ENCODE results near the gene DHX34. TPM values are rescaled to one million over a fixed set of nuclear protein-coding genes. Genes with fewer than 3 reads are reported as not detected.
A peak's percentile ranks its signal among the peaks of the same experiment; 100 is the strongest.

DHX34 gene
- total RNA-seq, 1 donor, result 12.7 TPM

- Histone ChIP-seq H3K4me2 (ENCODE audit: insufficient read depth, low read length) (peak within 1 kb of the TSS; percentile 40), H3K9me3 (ENCODE audit: low read depth, low read length) (no peaks in the 10 kb centered on the region), H3K27me3 (ENCODE audit: insufficient read depth, low read length) (no peaks in the 10 kb centered on the region), H4K20me1 (ENCODE audit: insufficient read depth, low read length) (no peaks in the 10 kb centered on the region), H3K36me3 (ENCODE audit: insufficient read depth, low read length) (no peaks in the 10 kb centered on the region), H3K79me2 (ENCODE audit: insufficient read depth, low read length) (no peaks in the 10 kb centered on the region), H3K27ac (ENCODE audit: low read depth, low read length) (no peak within 1 kb of the TSS), H3K4me3 (ENCODE audit: insufficient read depth, low read length) (no peak within 1 kb of the TSS), H2AFZ (ENCODE audit: low read length) (no peak within 1 kb of the TSS), H3K4me1 (ENCODE audit: insufficient read depth, low read length) (peaks cover 13% of the 10 kb centered on the region)
- TF ChIP-seq CTCF (IDR thresholded peaks at IDR 0.05; ENCODE audit: extremely low read depth, low read depth, low read length), result no peak
- no peak for DNase-seq (ENCODE audit: insufficient read length, low spot score, missing footprints)
Measured at GRCh38 chr19:47309608-47310007, 39.5 kb upstream of the DHX34 start, which contains the start of gene C5AR1. Gene C5AR1 (plus strand): TSS chr19:47309861. CDS start chr19:47309896, 35 bp downstream.

GRCh38 chr19:47310323-47310722, 38.8 kb upstream of the DHX34 start:
- no peaks in the 10 kb centered on the region for H3K79me2 ChIP-seq (ENCODE audit: insufficient read depth, low read length)
- no peaks in the 10 kb centered on the region for H3K27me3 ChIP-seq (ENCODE audit: insufficient read depth, low read length)
- no peaks in the 10 kb centered on the region for H3K9me3 ChIP-seq (ENCODE audit: low read depth, low read length)
- no peak for DNase-seq (ENCODE audit: insufficient read length, low spot score, missing footprints)
- H3K27ac ChIP-seq (ENCODE audit: low read depth, low read length), result no peak overlapping the region
- no peak overlapping the region for H3K4me3 ChIP-seq (ENCODE audit: insufficient read depth, low read length)
- H4K20me1 ChIP-seq (ENCODE audit: insufficient read depth, low read length), result no peaks in the 10 kb centered on the region
- H3K4me1 ChIP-seq (ENCODE audit: insufficient read depth, low read length), result peaks cover 12% of the 10 kb centered on the region
- no peak overlapping the region for H3K4me2 ChIP-seq (ENCODE audit: insufficient read depth, low read length)
- H3K36me3 ChIP-seq (ENCODE audit: insufficient read depth, low read length), result no peaks in the 10 kb centered on the region
- H2AFZ ChIP-seq (ENCODE audit: low read length), result no peak overlapping the region
- TF ChIP-seq CTCF (IDR thresholded peaks at IDR 0.05; ENCODE audit: extremely low read depth, low read depth, low read length), result no peak

DNA sequence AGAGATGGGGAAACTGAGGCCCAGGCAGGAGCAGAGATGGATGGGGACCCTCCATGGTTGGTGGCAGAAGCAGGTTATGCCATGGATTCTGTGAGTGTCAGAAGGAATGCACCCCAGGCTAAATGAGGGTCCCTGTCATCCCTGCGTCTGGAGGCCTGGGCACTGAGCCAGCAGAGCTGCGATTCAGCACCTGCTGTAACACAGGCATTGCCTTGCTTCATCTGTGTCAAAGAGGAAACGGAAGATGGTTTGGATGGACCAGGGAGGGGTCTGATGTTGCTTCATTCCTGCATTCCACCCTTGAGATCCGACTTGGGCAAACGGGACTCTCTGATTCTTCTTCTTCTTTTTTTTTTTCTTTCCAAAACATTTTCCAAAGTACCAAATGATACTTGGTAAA, 38.3 kb upstream of the DHX34 start:
- TF ChIP-seq CTCF (IDR thresholded peaks at IDR 0.05; ENCODE audit: extremely low read depth, low read depth, low read length), result no peak
- no peak overlapping the region for H2AFZ ChIP-seq (ENCODE audit: low read length)

DNA sequence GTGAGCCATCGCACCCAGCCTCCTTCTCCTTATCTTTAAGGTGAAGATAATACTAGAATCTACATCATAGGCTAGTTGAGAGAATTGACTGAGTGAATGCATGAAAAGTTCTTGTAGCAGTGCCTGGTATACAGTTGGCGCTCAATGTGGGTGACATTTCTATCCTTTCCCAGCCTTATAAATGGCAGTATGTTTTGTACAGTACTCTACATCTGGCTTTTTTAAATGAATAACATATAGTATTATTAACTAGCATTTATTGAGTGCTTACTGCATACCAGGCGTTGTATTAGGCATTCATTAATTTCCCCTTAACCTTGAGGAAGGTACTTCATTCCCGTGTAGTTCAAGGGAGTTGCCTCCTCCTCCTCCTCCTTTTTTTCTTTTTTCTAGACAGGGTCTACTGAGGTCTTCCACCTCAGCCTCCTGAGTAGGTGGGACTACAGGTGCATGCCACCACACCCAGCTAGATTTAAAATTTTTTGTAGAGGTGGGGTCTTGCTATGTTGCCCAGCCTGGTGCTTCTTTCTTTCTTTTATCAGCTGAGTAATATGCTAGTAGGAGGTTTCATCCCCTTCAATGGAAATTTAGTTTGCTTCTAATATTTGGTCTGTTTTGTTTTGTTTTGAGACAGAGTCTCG, 36.6 kb upstream of the DHX34 start:
- H3K4me3 ChIP-seq (ENCODE audit: insufficient read depth, low read length), result no peak overlapping the region
- H3K27me3 ChIP-seq (ENCODE audit: insufficient read depth, low read length), result no peaks in the 10 kb centered on the region
- no peak for DNase-seq (ENCODE audit: insufficient read length, low spot score, missing footprints)
- no peaks in the 10 kb centered on the region for H4K20me1 ChIP-seq (ENCODE audit: insufficient read depth, low read length)
- H3K36me3 ChIP-seq (ENCODE audit: insufficient read depth, low read length), result no peaks in the 10 kb centered on the region
- no peak overlapping the region for H3K4me2 ChIP-seq (ENCODE audit: insufficient read depth, low read length)
- H3K79me2 ChIP-seq (ENCODE audit: insufficient read depth, low read length), result no peaks in the 10 kb centered on the region
- H3K9me3 ChIP-seq (ENCODE audit: low read depth, low read length), result no peaks in the 10 kb centered on the region
- peaks cover 14% of the 10 kb centered on the region for H3K4me1 ChIP-seq (ENCODE audit: insufficient read depth, low read length)
- H2AFZ ChIP-seq (ENCODE audit: low read length), result no peak overlapping the region
- H3K27ac ChIP-seq (ENCODE audit: low read depth, low read length), result no peak overlapping the region
- no peak for TF ChIP-seq CTCF (IDR thresholded peaks at IDR 0.05; ENCODE audit: extremely low read depth, low read depth, low read length)

More for the DNA sequence above, 38.3 kb upstream of the DHX34 start:
- Histone ChIP-seq H3K79me2 (ENCODE audit: insufficient read depth, low read length) (no peaks in the 10 kb centered on the region), H3K36me3 (ENCODE audit: insufficient read depth, low read length) (no peaks in the 10 kb centered on the region), H3K4me1 (ENCODE audit: insufficient read depth, low read length) (peaks cover 14% of the 10 kb centered on the region), H3K4me3 (ENCODE audit: insufficient read depth, low read length) (no peak overlapping the region), H3K9me3 (ENCODE audit: low read depth, low read length) (no peaks in the 10 kb centered on the region), H4K20me1 (ENCODE audit: insufficient read depth, low read length) (no peaks in the 10 kb centered on the region), H3K4me2 (ENCODE audit: insufficient read depth, low read length) (no peak overlapping the region), H3K27ac (ENCODE audit: low read depth, low read length) (no peak overlapping the region), H3K27me3 (ENCODE audit: insufficient read depth, low read length) (no peaks in the 10 kb centered on the region)
- no peak for DNase-seq (ENCODE audit: insufficient read length, low spot score, missing footprints)
